HG03432 (cell line): ENCODE data around the gene TECPR1.

Experiments
- ATAC-seq: cut with Tn5 transposase; IDR thresholded peaks from one replicate; pipeline ENCODE4 v1.9.1; 2021; ENCODE audit warnings: mild to moderate bottlenecking, moderate library complexity; ENCODE audit not compliant: unreplicated experiment

TECPR1 gene

DNA sequence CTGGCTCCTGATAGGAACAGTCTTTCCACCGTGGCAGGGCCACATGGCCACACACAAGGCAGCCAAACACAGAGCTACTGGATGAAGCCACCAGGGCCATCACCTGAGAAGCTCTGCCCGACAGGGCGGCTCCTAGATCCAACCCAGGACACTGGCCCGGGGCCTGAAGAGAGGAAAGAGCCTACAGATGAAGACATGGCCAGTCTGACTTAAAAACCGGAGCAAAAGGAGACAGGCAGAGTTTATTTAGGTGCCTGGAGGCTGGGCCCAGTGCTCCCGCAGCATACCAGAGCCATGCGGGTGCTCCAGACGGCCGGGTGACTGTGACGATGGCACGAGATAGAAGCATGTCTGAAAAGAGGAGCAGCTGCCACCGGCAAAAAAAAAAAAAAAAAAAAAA is 3.9 kb downstream of the TECPR1 start:
- ATAC-seq: no peak

- no peak for ATAC-seq
These were observed 7.2 kb downstream of the TECPR1 start for GRCh38 chr7:98244871-98245270.

GRCh38 chr7:98242934-98243333 is 9.1 kb downstream of the TECPR1 start:
- ATAC-seq: no peak

DNA sequence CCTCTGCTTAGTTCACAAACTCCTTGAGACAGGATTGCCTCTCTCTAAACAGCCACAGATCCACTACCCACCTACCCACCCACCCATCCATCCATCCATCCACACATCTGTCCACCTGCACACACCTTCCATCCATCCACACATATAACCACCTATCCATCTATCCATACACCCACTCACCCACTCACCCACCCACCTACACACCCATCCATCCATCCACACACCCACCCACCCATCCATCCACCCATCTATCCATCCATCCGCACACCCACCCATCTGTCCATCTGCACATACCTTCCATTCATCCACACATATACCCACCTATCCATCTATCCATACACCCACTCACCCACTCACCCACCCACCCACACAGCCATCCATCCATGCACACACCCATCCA is 9.7 kb downstream of the TECPR1 start:
- no peak for ATAC-seq

DNA sequence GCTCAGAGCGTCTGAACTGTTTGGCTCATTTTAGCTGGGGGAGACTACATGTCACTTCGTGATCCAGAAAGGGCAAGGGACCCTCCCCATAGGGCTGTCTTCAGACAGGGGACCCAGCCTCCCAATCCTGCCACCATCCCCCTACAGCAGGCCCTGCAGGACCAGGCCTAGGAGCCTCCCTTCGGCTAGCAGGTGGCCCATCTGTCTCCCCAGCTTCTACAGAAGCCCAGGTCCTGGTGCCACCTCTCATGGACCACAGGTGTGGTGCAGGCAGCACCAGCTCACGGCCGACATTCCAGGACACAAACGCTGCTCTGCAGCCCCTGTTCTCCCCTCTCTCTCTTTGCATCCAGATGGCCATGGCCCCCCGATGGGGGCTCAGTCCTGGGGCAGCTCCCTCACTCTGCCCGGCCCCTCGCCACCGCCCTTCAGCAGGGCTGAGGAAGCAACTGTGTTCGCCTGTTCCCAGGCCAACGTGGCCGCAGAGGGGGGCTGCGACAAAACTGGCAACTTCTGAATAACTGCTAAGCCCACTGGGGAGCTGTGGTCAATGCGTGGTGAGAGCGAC is 10.3 kb downstream of the TECPR1 start:
- ATAC-seq: peak; percentile 18

- peak; percentile 73 for ATAC-seq
These were observed 10.9 kb downstream of the TECPR1 start for GRCh38 chr7:98240961-98241673.

DNA sequence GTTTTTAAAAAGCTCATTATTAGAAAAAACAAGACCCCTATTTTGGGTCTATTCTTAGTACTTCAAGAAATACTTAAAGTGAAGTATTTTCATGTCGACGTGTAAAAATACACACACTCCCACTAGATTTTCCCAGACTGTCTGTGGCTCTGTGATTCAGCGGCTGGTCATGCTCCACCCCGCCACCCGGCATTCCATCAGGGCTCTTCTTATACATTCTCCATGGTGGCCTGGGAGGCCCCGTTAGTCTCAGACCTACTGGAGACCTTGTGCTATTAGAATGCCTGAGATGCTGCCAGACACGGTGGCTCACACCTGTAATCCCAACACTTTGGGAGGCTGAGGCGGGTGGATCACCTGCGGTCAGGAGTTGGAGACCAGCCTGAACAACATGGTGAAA is 13.1 kb downstream of the TECPR1 start:
- no peak for ATAC-seq

GRCh38 chr7:98238076-98238475 is 14.0 kb downstream of the TECPR1 start:
- ATAC-seq: no peak

DNA sequence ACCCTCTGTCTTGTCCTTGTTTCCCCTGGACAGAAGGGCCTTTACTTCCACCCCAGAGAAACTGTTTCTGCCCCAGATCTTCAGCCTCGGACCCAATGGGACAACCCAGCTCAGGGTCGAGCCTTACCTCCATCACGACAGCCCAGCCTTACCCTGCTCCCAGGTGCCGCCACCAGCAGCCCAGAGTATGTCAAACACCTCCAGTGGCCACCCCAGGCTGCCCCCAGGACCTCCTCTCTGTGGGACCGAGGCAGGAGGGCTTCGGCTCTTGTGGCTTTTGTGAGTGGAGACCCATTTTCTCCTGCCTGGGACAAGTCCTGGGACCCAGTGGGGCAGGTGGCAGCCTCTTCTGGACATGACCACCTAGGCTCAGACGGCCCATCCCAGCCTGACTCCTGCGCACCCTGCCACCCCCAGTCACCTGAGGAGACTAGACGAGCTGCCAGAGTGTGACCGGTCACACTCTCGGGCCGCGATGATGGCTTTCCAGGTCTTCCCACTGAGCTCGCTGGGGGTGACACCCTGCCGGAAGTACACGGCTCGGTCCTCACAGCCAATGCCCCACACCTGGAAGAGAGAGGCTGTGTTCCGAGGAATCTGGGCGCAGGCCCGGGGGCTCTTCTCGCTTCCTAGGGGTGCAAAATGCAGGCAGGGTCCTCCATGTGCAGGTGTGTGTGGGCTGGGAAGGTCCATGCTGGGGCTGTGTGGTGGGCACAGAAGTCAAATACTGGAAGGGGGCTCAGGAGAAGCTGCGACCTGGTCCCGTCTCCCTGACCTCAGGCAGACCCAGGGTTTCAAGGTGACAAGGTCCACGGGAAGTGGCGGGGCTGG is 15.5 kb downstream of the TECPR1 start:
- no peak for ATAC-seq

- ATAC-seq: no peak
These were observed 16.1 kb downstream of the TECPR1 start for GRCh38 chr7:98235901-98236300.

DNA sequence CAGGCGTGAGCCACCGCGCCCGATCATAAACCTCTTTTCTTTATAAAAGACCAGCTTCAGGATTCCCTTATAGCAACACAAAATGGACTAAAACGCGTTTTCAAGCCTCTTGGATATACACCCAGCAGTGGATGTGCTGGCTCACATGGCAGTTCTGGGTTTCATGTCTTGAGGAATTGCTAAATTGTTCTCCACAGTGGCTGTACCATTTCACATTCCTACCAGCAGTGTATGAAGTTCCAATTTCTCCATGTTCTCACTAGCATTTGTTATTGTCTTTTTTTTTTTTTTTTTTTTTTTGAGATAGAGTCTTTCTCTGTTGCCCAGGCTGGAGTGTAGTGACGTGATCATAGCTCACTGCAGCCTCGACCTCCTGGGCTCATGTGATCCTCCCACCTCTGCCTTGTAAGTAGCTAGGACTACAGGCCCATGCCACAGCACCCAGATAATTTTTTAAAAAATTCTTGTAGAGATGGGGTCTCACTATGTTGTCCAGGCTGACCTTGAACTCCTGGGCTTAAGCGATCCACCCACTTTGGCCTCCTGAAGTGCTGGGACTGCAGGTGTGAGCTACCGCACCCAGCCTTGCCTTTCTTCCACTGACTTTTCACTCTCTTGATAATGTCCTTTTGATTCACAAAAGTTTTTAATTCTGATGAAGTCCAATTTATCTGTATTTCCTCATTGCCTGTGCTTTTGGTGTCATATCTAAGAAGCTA is 17.4 kb downstream of the TECPR1 start:
- no peak for ATAC-seq

DNA sequence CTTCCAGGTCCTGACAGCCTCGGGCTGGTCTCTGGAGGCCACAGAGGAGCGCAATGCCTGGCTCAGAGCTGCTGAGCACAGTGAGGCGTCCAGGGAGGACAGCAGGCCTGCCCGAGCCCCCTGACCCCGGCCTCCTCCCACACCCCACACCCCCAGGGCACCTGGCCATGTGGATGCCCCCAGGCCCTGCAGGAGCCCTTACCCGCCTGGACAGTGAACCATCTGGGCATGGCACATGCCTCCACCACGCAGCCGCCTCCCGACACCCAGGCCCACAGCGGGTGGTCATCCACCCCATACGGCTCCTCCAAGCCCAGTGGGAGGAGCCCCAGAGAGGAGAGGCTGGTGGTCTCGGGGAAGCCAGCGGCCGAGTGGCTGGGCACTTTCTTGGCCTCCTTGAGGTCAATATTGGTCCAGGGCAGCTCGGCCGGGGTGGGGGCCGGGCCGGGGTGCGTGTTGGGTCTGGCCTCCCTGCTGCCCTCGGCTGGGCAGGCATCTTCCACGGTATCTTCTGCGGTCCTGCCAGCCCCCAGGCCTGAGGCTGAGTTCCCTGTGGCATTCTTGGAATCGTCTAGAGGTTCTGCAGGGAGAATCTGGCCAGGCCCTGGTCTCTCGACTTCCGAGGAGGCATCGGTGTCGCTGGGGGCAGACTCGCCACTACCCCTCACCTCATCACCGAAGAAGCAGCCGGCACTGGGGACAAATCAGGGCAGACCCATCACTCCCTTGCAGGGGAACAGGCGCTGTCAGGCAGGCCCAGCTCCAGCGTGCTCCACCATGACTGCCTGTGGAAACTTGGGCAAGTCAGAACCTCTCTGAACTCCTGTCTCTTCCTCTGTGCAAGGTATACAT is 18.6 kb downstream of the TECPR1 start:
- ATAC-seq: no peak

GRCh38 chr7:98232799-98233198 is 19.2 kb downstream of the TECPR1 start:
- ATAC-seq: no peak

DNA sequence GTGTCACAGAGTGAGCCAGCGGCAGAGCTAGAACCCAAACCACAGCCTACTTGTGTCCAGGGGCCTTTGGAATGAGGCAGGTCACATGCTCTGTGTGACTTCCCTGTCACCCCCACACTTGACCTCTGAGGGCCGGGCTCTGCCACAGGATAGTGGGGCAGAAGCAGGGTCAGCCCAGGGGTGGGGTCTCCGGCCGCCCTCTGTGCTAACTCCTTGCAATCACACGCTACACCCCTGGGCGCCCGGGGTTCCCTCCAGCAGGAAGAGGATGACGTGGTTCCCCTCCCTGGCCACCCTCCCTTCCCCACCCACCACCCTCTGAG is 19.8 kb downstream of the TECPR1 start:
- ATAC-seq: no peak

- ATAC-seq: no peak
These were observed 20.4 kb downstream of the TECPR1 start for GRCh38 chr7:98231493-98232262.

- ATAC-seq: no peak
These were observed 21.1 kb downstream of the TECPR1 start for GRCh38 chr7:98230746-98231471.

- ATAC-seq: no peak
These were observed 21.9 kb downstream of the TECPR1 start for GRCh38 chr7:98229991-98230745.

GRCh38 chr7:98229441-98229840 is 22.6 kb downstream of the TECPR1 start:
- ATAC-seq: no peak
